Stomach (tissue), 9 donors: ENCODE measurements around the gene RAB3GAP1. TPM values are rescaled to one million over a fixed set of nuclear protein-coding genes. Genes with fewer than 3 reads are reported as not detected.

Experiments used
- DNase-seq, 2 donors: peaks; one replicate each; pipeline versions ENCODE4 v3.0.0 to v3.0.0-alpha.2; 2013 to 2019
- H3K27ac ChIP-seq, 5 donors: fragments of 200-600 bp in 4 of 5; sonication (generic) in 4 of 5; one replicate each; pipeline ENCODE4 v1.5.1; 2013 to 2019; ENCODE audit warnings: mild to moderate bottlenecking in 1 of 5, moderate library complexity in 1 of 5
- H3K27me3 ChIP-seq, 3 donors: fragments of 200-600 bp; sonication (generic); one replicate each; pipeline ENCODE4 v1.5.1; 2017 to 2019; ENCODE audit warnings: mixed run types in 1 of 3
- H3K36me3 ChIP-seq, 4 donors: fragments of 200-600 bp; sonication (generic); 1 replicate in 3 of 4; 2 replicates in 1 of 4; pipeline ENCODE4 v1.5.1; 2016 to 2019
- H3K4me1 ChIP-seq, 4 donors: fragments of 200-600 bp; sonication (generic); one replicate each; pipeline ENCODE4 v1.5.1; 2016 to 2019
- H3K4me3 ChIP-seq, 4 donors: fragments of 200-600 bp; sonication (generic) in 3 of 4; one replicate each; pipeline ENCODE4 v1.5.1; 2016 to 2019; ENCODE audit warnings: mild to moderate bottlenecking in 1 of 4
- H3K9me3 ChIP-seq, 4 donors: fragments of 200-600 bp; sonication (generic); one replicate each; pipeline ENCODE4 v1.5.1; 2016 to 2019
- CTCF ChIP-seq, 7 experiments: fragments of 450-650 bp in 4 of 7; fragments of 200-600 bp in 3 of 7; sonication (generic) in 3 of 7; IDR thresholded peaks; one replicate each; pipeline ENCODE4 v1.5.1; 2016 to 2019; ENCODE audit warnings: antibody characterized with exemption in 7 of 7, control low read depth in 2 of 7, mild to moderate bottlenecking in 1 of 7
- EP300 ChIP-seq: sonication (generic); formaldehyde crosslinking; IDR thresholded peaks from one replicate; pipeline ENCODE4 v1.6.1; 2017; ENCODE audit warnings: antibody characterized with exemption
- POLR2A ChIP-seq, 4 donors: fragments of 450-650 bp; IDR thresholded peaks; one replicate each; pipeline ENCODE4 v1.6.1; 2016; ENCODE audit warnings: antibody characterized with exemption in 4 of 4, control low read depth in 2 of 4, mild to moderate bottlenecking in 1 of 4, moderate library complexity in 1 of 4
- POLR2AphosphoS5 ChIP-seq, 3 donors: sonication (generic); formaldehyde crosslinking; IDR thresholded peaks; one replicate each; pipeline ENCODE4 v1.6.1; 2016; ENCODE audit warnings: antibody characterized with exemption in 3 of 3
- WGBS, 5 donors: extraction: QIAGEN DNeasy Blood & Tissue Kit in 3 of 5; methylation state at CpG; one replicate each; pipeline versions ENCODE4 v1.1.5 to v1.1.7; 2013 to 2018; 5-methylcytosine and 5-hydroxymethylcytosine counted together
- intact Hi-C: fragments of 100-400 bp; cut with DNase I; formaldehyde crosslinking; loops from one replicate; pipeline ENCODE4 v1.15.1; 2023; ENCODE audit warnings: low total_unique reads
- polyA plus RNA-seq, 3 donors: library from polyadenylated mRNA; stranded (reverse); fragments of 200-250 nt; gene quantifications; one replicate each; pipeline ENCODE4 v1.2.3, GENCODE V29; 2013
- total RNA-seq, 5 donors: library from RNA; depleted of rRNA; stranded (reverse); fragments of >200 nt; gene quantifications; one replicate each; pipeline versions ENCODE4 v1.1.0 to v1.2.3, GENCODE V29; 2014 to 2016
- donor health status: healthy with polysubstance abuse.
- donor health status: Bipolar disorder and iron deficiency.
- donor health status: healthy.

RAB3GAP1 gene
- total and polyA plus RNA-seq, 8 donors = 14.2 to 556 (median 32.1) TPM

DNA sequence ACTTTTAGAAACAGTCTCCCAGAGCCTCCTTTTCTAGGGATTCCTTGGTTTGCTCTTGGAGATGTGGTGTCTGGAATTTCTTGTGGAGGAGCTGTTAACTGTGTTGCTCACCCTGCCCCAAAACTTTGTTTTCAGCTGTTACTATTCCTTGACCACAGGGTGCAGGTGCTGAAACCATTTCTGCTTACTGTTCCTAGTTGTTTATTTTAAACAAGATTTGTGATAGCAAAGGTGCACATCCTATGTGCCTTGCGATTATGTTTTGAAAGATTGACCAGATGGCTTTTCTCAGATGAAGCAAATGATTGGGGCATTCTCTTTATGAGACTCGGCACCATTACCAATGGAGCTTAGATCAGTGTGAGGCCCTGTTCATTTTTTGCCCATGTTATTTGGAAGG, 111.2 kb downstream of the RAB3GAP1 start:
- TF ChIP-seq EP300 (no peak), POLR2A (IDR thresholded peaks at IDR 0.05) (no peak), CTCF (IDR thresholded peaks at IDR 0.05) (no peak), POLR2AphosphoS5 (IDR thresholded peaks at IDR 0.05) (no peak)
- no peak for DNase-seq
- Histone ChIP-seq H3K36me3 (peaks cover 26 to 90% (median 81%) of the 10 kb centered on the region in 4 donors), H3K4me1 (peaks cover 0 to 13% (median 0%) of the 10 kb centered on the region in 4 donors), H3K27ac (no peak overlapping the region), H3K9me3 (no peaks in the 10 kb centered on the region), H3K4me3 (no peak overlapping the region), H3K27me3 (no peaks in the 10 kb centered on the region)
- WGBS, 5 donors = 55 to 83% (median 79%) methylated on average over 2 of the region's 2 CpGs
- intact Hi-C loops = loop anchor here (5.0 kb wide), 1 partner anchor 599 kb away; no protein-coding TSS in a partner anchor

- TF ChIP-seq CTCF (IDR thresholded peaks at IDR 0.05) = no peak
- DNase-seq = no peak
- no peaks in the 10 kb centered on the region for H3K9me3 ChIP-seq
- H3K27ac ChIP-seq = no peak overlapping the region
- peaks cover 32 to 90% (median 82%) of the 10 kb centered on the region in 4 donors for H3K36me3 ChIP-seq
- H3K27me3 ChIP-seq = no peaks in the 10 kb centered on the region
- peaks cover 0 to 13% (median 0%) of the 10 kb centered on the region in 4 donors for H3K4me1 ChIP-seq
- intact Hi-C loops = loop anchor here (5.0 kb wide), 1 partner anchor 598 kb away; no protein-coding TSS in a partner anchor
- WGBS, 5 donors = 86 to 95% (median 88%) methylated on average over 5 of the region's 5 CpGs
- no peak overlapping the region for H3K4me3 ChIP-seq
Observed at GRCh38 chr2:135163901-135164300, 111.8 kb downstream of the RAB3GAP1 start.

DNA sequence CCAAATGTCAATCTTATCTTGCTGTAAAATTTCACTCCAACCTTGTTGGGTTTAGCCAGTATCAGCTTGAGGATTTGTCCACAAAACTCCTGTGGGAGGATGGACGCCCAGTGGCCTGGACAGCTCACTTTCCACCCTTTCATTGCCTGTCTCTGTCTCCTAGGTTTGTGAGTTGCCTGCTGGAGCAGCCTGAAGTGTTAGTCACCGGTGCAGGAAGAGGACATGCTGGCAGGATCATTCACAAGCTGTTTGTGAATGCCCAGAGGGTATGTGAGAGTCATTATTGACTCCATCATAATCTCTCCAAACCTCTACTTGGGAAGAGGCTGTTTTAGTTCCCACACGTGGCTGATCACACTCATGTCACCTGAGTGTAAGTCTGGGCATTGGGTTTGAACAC, 112.3 kb downstream of the RAB3GAP1 start:
- WGBS, 5 donors = 65 to 89% (median 76%) methylated on average over 3 of the region's 3 CpGs
- no peak overlapping the region for H3K27ac ChIP-seq
- H3K4me1 ChIP-seq = peaks cover 0 to 13% (median 0%) of the 10 kb centered on the region in 4 donors
- no peak for DNase-seq
- H3K36me3 ChIP-seq = peaks cover 33 to 90% (median 82%) of the 10 kb centered on the region in 4 donors
- H3K9me3 ChIP-seq = no peaks in the 10 kb centered on the region
- no peaks in the 10 kb centered on the region for H3K27me3 ChIP-seq
- no peak overlapping the region for H3K4me3 ChIP-seq
- intact Hi-C loops = loop anchor here (5.0 kb wide), 1 partner anchor 598 kb away; no protein-coding TSS in a partner anchor
- TF ChIP-seq POLR2AphosphoS5 (IDR thresholded peaks at IDR 0.05) = no peak
- TF ChIP-seq EP300 = no peak
- TF ChIP-seq CTCF (IDR thresholded peaks at IDR 0.05) = no peak
- TF ChIP-seq POLR2A (IDR thresholded peaks at IDR 0.05) = no peak

- intact Hi-C loops = no loop called here
- Histone ChIP-seq H3K27me3 (no peaks in the 10 kb centered on the region), H3K4me3 (no peak overlapping the region), H3K4me1 (peaks cover 0 to 8% (median 0%) of the 10 kb centered on the region in 4 donors), H3K36me3 (peaks cover 42 to 100% (median 99%) of the 10 kb centered on the region in 4 donors), H3K9me3 (no peaks in the 10 kb centered on the region), H3K27ac (no peak overlapping the region)
- WGBS, 5 donors = 75 to 94% (median 88%) methylated on average over 1 of the region's 1 CpG
- no peak for TF ChIP-seq POLR2AphosphoS5 (IDR thresholded peaks at IDR 0.05)
- no peak for TF ChIP-seq POLR2A (IDR thresholded peaks at IDR 0.05)
- TF ChIP-seq EP300 = no peak
- TF ChIP-seq CTCF (IDR thresholded peaks at IDR 0.05) = no peak
- no peak for DNase-seq
Observed at GRCh38 chr2:135167273-135167672, 115.2 kb downstream of the RAB3GAP1 start.
